HG03196 (cell line): ENCODE measurements around the gene ZSWIM6.

ENCODE experiments used
- ATAC-seq: cut with Tn5 transposase; IDR thresholded peaks from one replicate; pipeline ENCODE4 v1.9.1; 2021; ENCODE audit not compliant: unreplicated experiment

The ZSWIM6 gene

GRCh38 chr5:61586096-61587084 is 254.3 kb downstream of the ZSWIM6 start:
- ATAC-seq = no peak

DNA sequence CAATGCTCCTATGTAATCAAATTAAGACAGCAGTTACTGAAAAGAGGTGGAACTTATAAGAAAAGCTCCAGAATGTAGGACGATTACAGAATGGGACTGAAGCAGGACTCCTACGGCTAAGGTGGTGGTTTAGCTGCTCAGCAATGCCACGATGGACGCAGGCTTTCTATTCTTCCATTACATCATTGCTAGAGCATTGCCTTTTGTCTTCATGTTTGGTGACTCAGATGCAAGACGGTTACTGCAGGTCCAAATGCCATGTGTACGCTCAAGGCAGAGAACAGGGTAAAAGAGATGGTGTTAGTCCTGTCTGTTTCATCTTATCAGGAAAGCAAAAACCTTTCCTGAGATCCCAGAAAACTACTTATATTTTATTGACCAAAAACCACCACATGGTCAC is 255.1 kb downstream of the ZSWIM6 start:
- ATAC-seq = no peak

DNA sequence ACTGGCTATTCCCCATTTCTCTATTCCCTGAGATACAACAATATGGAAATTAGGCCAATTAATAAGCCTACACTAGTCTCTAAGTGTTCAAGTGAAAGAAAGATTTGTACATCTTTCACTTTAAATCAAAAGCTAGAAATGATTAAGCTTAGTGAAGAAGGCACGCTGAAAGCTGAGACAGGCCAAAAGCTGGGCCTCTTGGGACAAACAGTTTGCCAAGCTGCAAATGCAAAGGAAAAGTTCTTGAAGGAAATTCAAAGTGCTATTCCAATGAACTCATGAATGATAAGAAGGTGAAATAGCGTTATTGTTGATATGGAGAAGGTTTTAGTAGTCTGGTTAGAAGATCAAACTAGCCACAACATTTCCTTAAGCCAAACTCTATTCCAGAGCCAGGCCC is 256.2 kb downstream of the ZSWIM6 start:
- no peak for ATAC-seq

- ATAC-seq = no peak
Observed at GRCh38 chr5:61589946-61590345, 257.9 kb downstream of the ZSWIM6 start.

- no peak for ATAC-seq
Observed at GRCh38 chr5:61590473-61590872, 258.4 kb downstream of the ZSWIM6 start.

DNA sequence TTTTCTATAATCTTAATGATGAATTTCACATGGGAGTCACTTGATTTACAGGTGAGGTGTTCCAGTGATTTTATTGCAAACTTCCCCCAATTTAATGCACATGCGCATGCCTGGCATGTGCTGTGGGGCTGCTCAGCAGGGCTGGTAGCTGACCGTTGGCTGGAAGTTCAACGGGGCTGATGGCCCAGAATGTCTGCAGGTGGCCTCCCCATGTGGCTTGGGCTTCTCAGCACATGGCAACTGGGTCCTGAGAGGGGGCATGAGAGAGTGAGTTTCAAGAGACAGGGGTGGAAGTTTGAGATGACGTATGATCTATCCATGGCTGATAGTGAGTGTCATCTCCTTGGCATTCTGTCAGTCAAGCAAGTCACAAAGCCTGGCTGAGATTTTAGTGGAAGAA is 259.8 kb downstream of the ZSWIM6 start:
- ATAC-seq = no peak

DNA sequence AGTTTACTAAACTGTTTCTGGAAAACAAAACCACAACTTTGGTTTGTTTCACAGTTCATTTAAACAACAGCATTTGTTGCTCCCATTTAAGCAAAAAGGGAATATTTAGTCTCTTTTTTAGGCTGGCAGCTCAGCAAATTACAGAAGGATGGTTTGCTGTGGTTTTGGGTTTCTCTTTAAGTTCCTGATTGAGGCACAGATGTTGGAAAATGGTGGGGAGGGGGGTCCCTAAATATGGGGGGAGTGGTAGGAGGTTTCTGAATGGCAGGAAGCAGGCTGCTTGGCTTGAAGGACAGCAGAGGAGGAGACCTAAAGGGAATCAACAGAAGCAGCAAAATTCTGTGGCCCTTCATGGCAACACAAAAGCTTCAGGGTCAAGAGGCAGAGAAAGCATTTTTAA is 263.4 kb downstream of the ZSWIM6 start:
- no peak for ATAC-seq
